DND-41 (cell line): Measurements from ENCODE around the gene TINCR.

ENCODE experiments used
- CTCF ChIP-seq: IDR thresholded peaks from 2 replicates; pipeline ENCODE4 v1.5.1; 2012; ENCODE audit warnings: borderline replicate concordance, low read length, moderate library complexity, mild to moderate bottlenecking; ENCODE audit not compliant: poor library complexity, severe bottlenecking; ENCODE audit errors: extremely low read depth
- EZH2 ChIP-seq: IDR thresholded peaks from 3 replicates; pipeline ENCODE4 v1.6.1; 2012; ENCODE audit warnings: borderline replicate concordance, low read depth, mild to moderate bottlenecking, moderate library complexity, low read length, inconsistent platforms; ENCODE audit not compliant: severe bottlenecking

DNA sequence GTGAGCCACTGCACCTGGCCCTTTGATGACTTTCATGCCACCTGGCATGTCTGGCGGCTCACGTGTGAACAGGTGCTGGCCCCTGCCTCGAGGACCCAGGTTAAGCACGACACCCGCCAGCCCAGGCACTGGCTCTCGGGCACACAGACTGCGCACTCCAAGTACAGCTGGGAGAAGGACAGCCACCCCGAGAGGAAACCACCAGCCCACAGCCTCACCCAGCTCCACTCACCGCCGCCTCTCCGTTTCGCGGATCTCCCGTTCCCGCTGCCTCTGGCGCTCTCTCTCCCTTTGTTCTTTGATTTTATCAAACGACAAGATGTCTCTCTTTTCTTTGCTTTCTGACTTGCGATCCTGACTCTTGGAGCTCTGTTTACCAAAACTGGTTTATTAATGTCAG is 27.4 kb upstream of the TINCR start:
- no peak for TF ChIP-seq EZH2
- TF ChIP-seq CTCF = no peak
